Nephron (organoid): Measurements from ENCODE around the gene PLS3.

Experiments
- H3K27ac Mint-ChIP-seq, 3 experiments: 2 replicates each; pipeline ENCODE4 v1.8.0; 2020; ENCODE audit warnings: mixed read lengths in 3 of 3, mild to moderate bottlenecking in 2 of 3, moderate library complexity in 1 of 3
- H3K27me3 Mint-ChIP-seq: 2 replicates; pipeline ENCODE4 v1.8.0; 2021; ENCODE audit warnings: low read depth, mild to moderate bottlenecking, moderate library complexity, mixed read lengths
- H3K36me3 Mint-ChIP-seq: 2 replicates; pipeline ENCODE4 v1.8.0; 2020; ENCODE audit warnings: low read depth, mixed read lengths
- H3K4me1 Mint-ChIP-seq: 2 replicates; pipeline ENCODE4 v1.8.0; 2020; ENCODE audit warnings: mixed read lengths
- H3K4me3 Mint-ChIP-seq, 3 experiments: 2 replicates each; pipeline ENCODE4 v1.8.0; 2020; ENCODE audit warnings: mild to moderate bottlenecking in 3 of 3, mixed read lengths in 3 of 3, moderate library complexity in 2 of 3
- H3K9me3 Mint-ChIP-seq: 2 replicates; pipeline ENCODE4 v1.8.0; 2020; ENCODE audit warnings: mixed read lengths
- CTCF ChIP-seq, 3 experiments: fragments of 200-600 bp; sonication (generic); IDR thresholded peaks; one replicate each; pipeline ENCODE4 v1.5.0; 2021; ENCODE audit warnings: antibody characterized with exemption in 3 of 3; ENCODE audit not compliant: unreplicated experiment in 3 of 3

The PLS3 gene

GRCh38 chrX:115650449-115650848, 89.5 kb downstream of the PLS3 start:
- Mint-ChIP-seq H3K27me3 (no peaks in the 10 kb centered on the region), H3K27ac (peak overlapping the region; percentile 14 to 35 (median 31)), H3K36me3 (peaks cover 60% of the 10 kb centered on the region), H3K9me3 (no peaks in the 10 kb centered on the region), H3K4me3 (no peak overlapping the region), H3K4me1 (peaks cover 19% of the 10 kb centered on the region)
- no peak for TF ChIP-seq CTCF (IDR thresholded peaks at IDR 0.05; ENCODE audit: unreplicated experiment in 3 of 3)

GRCh38 chrX:115650916-115651315, 89.9 kb downstream of the PLS3 start:
- Mint-ChIP-seq H3K9me3 (no peaks in the 10 kb centered on the region), H3K4me1 (peaks cover 19% of the 10 kb centered on the region), H3K36me3 (peaks cover 56% of the 10 kb centered on the region), H3K4me3 (no peak overlapping the region), H3K27ac (peak overlapping the region; percentile 14 to 35 (median 31)), H3K27me3 (no peaks in the 10 kb centered on the region)
- peak; percentile 58 to 72 (median 62) for TF ChIP-seq CTCF (IDR thresholded peaks at IDR 0.05; ENCODE audit: unreplicated experiment in 3 of 3)

GRCh38 chrX:115652221-115652620, 91.2 kb downstream of the PLS3 start:
- Mint-ChIP-seq H3K9me3 (no peaks in the 10 kb centered on the region), H3K36me3 (peaks cover 45% of the 10 kb centered on the region), H3K4me1 (peaks cover 19% of the 10 kb centered on the region), H3K27ac (no peak overlapping the region), H3K4me3 (no peak overlapping the region), H3K27me3 (no peaks in the 10 kb centered on the region)
- TF ChIP-seq CTCF (IDR thresholded peaks at IDR 0.05; ENCODE audit: unreplicated experiment in 3 of 3): no peak

GRCh38 chrX:115665122-115665521, 104.1 kb downstream of the PLS3 start:
- H3K4me1 Mint-ChIP-seq: no peaks in the 10 kb centered on the region
- TF ChIP-seq CTCF (IDR thresholded peaks at IDR 0.05; ENCODE audit: unreplicated experiment in 3 of 3): no peak

GRCh38 chrX:115679460-115679859, 118.5 kb downstream of the PLS3 start:
- H3K27ac Mint-ChIP-seq: peak overlapping the region in 1 of 3 experiments; percentile 4
- TF ChIP-seq CTCF (IDR thresholded peaks at IDR 0.05; ENCODE audit: unreplicated experiment in 3 of 3): peak; percentile 52 to 55 (median 52)
- no peak overlapping the region for H3K4me3 Mint-ChIP-seq
- H3K4me1 Mint-ChIP-seq: no peaks in the 10 kb centered on the region
- H3K36me3 Mint-ChIP-seq: no peaks in the 10 kb centered on the region
- no peaks in the 10 kb centered on the region for H3K9me3 Mint-ChIP-seq
- H3K27me3 Mint-ChIP-seq: no peaks in the 10 kb centered on the region

More at GRCh38 chrX:115665122-115665521, 104.1 kb downstream of the PLS3 start:
- no peaks in the 10 kb centered on the region for H3K27me3 Mint-ChIP-seq
- no peak overlapping the region for H3K4me3 Mint-ChIP-seq
- no peaks in the 10 kb centered on the region for H3K36me3 Mint-ChIP-seq
- no peak overlapping the region for H3K27ac Mint-ChIP-seq
- peaks cover 3% of the 10 kb centered on the region for H3K9me3 Mint-ChIP-seq

- Mint-ChIP-seq H3K4me3 (no peak overlapping the region), H3K9me3 (no peaks in the 10 kb centered on the region), H3K27me3 (no peaks in the 10 kb centered on the region), H3K4me1 (peaks cover 20% of the 10 kb centered on the region), H3K27ac (peak overlapping the region in 2 of 3 experiments; percentile 36 to 58), H3K36me3 (no peaks in the 10 kb centered on the region)
- no peak for TF ChIP-seq CTCF (IDR thresholded peaks at IDR 0.05; ENCODE audit: unreplicated experiment in 3 of 3)
Measured at GRCh38 chrX:115687595-115687994, 126.6 kb downstream of the PLS3 start.
